Thyroid gland (tissue), 4 donors: ENCODE results near the gene PPM1L. TPM values are rescaled to one million over a fixed set of nuclear protein-coding genes. Genes with fewer than 3 reads are reported as not detected.
"Not testable (repeated sequence)": the region's sequence is repeated elsewhere in the genome, so short reads cannot be mapped to it uniquely, and the experiment has no call there.

ENCODE experiments used
- DNase-seq, 2 donors: peaks; one replicate each; pipeline ENCODE4 v3.0.0-alpha.2; 2019
- H3K27ac ChIP-seq, 3 donors: fragments of 200-600 bp; sonication (generic); 1 replicate in 2 of 3; 2 replicates in 1 of 3; pipeline ENCODE4 v1.5.1; 2016 to 2019; ENCODE audit warnings: mild to moderate bottlenecking in 1 of 3, moderate library complexity in 1 of 3
- H3K27me3 ChIP-seq: fragments of 200-600 bp; sonication (generic); one replicate; pipeline ENCODE4 v1.5.1; 2019
- H3K36me3 ChIP-seq, 2 donors: fragments of 200-600 bp; sonication (generic); one replicate each; pipeline ENCODE4 v1.5.1; 2016 to 2019
- H3K4me1 ChIP-seq, 2 donors: fragments of 200-600 bp; sonication (generic); one replicate each; pipeline ENCODE4 v1.5.1; 2017 to 2019
- H3K4me3 ChIP-seq, 3 donors: fragments of 200-600 bp; sonication (generic); replicated peaks in 1 of 3; 1 replicate in 2 of 3; 2 replicates in 1 of 3; pipeline ENCODE4 v1.5.1; 2016; ENCODE audit warnings: mild to moderate bottlenecking in 1 of 3
- H3K9me3 ChIP-seq: fragments of 200-600 bp; sonication (generic); one replicate; pipeline ENCODE4 v1.5.1; 2017
- POLR2A ChIP-seq, 2 donors: fragments of 450-650 bp; IDR thresholded peaks; one replicate each; pipeline ENCODE4 v1.6.1; 2017; ENCODE audit warnings: antibody characterized with exemption in 2 of 2, mild to moderate bottlenecking in 2 of 2, moderate library complexity in 1 of 2
- WGBS, 2 donors: methylation state at CpG; one replicate each; pipeline ENCODE4 v1.1.5; 2017; 5-methylcytosine and 5-hydroxymethylcytosine counted together
- intact Hi-C: fragments of 100-400 bp; cut with DNase I; formaldehyde crosslinking; loops from one replicate; pipeline ENCODE4 v1.15.1; 2023
- total RNA-seq, 4 donors: library from RNA; depleted of rRNA; stranded (reverse); fragments of >200 nt; gene quantifications; one replicate each; pipeline ENCODE4 v1.2.3, GENCODE V29; 2016
- TF ChIP-seq, protein P1 (sequence below), 6 experiments: fragments of 200-600 bp in 3 of 6; fragments of 450-650 bp in 3 of 6; sonication (generic) in 3 of 6; IDR thresholded peaks; one replicate each; pipeline ENCODE4 v1.5.1; 2016 to 2019; ENCODE audit warnings: antibody characterized with exemption in 6 of 6, mild to moderate bottlenecking in 2 of 6, inconsistent platforms in 1 of 6, moderate library complexity in 1 of 6

Gene PPM1L
- total RNA-seq, 4 donors from 2014 or later = 47.2 to 77.4 (median 50.4) TPM

DNA sequence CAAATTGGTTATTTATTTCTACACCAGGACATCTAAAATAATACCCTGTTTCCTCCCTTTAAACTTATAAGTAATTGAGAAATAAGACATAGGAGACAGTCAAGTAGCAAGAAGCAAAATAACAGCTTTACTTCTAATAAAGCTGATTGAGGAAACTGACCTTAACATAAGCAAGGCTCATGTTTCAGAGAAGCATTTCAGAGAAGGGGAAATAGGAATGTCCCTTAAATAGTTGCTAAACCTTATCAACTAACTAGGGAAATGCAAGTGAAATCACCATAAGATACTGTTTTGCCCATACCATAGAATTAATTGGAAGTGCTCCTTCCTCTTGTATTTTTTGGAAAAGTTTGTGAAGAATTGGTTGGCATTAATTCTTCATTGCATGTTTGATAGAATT is 264.2 kb downstream of the PPM1L start:
- no peaks in the 10 kb centered on the region for H3K9me3 ChIP-seq
- intact Hi-C loops = no loop called here
- H3K36me3 ChIP-seq = no peaks in the 10 kb centered on the region
- TF ChIP-seq POLR2A (IDR thresholded peaks at IDR 0.05) = no peak
- TF ChIP-seq, protein P1, sequence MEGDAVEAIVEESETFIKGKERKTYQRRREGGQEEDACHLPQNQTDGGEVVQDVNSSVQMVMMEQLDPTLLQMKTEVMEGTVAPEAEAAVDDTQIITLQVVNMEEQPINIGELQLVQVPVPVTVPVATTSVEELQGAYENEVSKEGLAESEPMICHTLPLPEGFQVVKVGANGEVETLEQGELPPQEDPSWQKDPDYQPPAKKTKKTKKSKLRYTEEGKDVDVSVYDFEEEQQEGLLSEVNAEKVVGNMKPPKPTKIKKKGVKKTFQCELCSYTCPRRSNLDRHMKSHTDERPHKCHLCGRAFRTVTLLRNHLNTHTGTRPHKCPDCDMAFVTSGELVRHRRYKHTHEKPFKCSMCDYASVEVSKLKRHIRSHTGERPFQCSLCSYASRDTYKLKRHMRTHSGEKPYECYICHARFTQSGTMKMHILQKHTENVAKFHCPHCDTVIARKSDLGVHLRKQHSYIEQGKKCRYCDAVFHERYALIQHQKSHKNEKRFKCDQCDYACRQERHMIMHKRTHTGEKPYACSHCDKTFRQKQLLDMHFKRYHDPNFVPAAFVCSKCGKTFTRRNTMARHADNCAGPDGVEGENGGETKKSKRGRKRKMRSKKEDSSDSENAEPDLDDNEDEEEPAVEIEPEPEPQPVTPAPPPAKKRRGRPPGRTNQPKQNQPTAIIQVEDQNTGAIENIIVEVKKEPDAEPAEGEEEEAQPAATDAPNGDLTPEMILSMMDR (IDR thresholded peaks at IDR 0.05) = no peak
- no peak overlapping the region for H3K4me3 ChIP-seq
- H3K4me1 ChIP-seq = peaks cover 0 to 13% of the 10 kb centered on the region in 2 donors
- DNase-seq = no peak
- H3K27ac ChIP-seq = no peak overlapping the region
- no peaks in the 10 kb centered on the region for H3K27me3 ChIP-seq

DNA sequence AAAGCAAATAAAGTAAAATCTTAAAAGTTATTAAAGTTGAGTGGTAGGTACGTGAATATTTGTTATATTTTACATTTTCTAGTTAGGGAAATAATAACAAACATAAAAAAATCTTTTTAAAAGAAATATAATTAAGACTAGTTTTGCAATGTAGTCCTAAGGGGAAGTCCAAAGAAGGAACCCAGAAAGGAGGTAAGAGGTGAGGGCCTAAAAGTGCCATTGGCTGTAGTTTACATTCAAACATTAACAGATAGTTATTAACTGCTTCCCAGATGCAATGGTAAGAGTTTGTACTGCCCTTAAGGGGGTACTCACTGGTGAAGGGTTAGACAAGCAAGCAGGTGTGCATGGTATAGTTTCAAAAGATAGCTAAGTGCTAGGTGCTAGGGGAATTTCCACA is 269.9 kb downstream of the PPM1L start:
- Histone ChIP-seq H3K9me3 (no peaks in the 10 kb centered on the region), H3K4me1 (no peaks in the 10 kb centered on the region), H3K27me3 (no peaks in the 10 kb centered on the region), H3K27ac (no peak overlapping the region), H3K4me3 (no peak overlapping the region), H3K36me3 (no peaks in the 10 kb centered on the region)
- intact Hi-C loops = no loop called here
- 46 to 95% methylated on average over 1 of the region's 1 CpG for WGBS, 2 donors
- TF ChIP-seq, protein P1 (IDR thresholded peaks at IDR 0.05) = no peak
- TF ChIP-seq POLR2A (IDR thresholded peaks at IDR 0.05) = no peak
- DNase-seq = no peak

DNA sequence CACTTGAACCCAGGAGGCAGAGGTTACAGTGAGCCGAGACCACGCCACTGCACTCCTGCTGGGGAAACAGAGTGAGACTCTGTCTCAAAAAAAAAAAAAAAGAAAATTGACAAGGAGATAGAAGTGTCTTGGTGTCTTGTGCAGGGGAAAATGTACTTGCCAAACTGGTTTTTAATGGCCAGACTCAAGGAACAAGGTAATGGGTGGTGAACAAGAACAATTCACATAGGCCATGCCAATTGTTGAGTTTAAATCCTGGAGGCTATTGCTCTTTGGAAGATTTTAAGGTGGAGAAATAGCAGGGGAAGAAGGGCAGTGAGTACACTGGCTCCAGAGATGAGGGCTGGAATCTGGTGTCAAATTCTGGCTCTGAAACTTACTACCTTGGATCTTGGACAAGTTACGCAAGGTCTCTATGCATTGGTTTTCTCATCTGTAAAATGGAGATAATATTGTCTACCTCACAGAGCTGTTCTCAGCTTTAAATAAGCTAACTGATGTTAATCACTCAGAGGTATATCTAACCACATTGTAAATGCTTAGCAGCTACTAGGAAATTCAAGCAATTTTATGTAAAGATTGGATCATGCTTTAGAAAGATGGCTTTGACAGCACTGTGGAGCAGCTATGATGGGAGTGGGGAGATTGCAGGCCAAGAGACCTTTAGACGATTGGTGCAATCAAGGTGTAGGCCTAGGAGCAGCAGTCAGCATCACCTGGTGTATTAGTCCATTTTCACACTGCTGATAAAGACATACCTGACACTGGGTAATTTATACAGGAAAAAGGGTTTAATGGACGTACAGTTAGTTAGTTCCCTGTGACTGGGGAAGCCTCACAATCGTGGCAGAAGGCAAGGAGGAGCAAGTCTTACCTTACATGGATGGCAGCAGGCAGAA is 270.8 kb downstream of the PPM1L start:
- intact Hi-C loops = no loop called here
- 77 to 91% methylated on average over 6 of the region's 6 CpGs for whole genome bisulfite sequencing, 2 donors
- Histone ChIP-seq H3K27ac (no peak overlapping the region), H3K36me3 (no peaks in the 10 kb centered on the region), H3K4me1 (no peaks in the 10 kb centered on the region), H3K4me3 (no peak overlapping the region), H3K9me3 (no peaks in the 10 kb centered on the region), H3K27me3 (no peaks in the 10 kb centered on the region)
- DNase-seq = no peak
- TF ChIP-seq, protein P1 (IDR thresholded peaks at IDR 0.05) = no peak
- no peak for TF ChIP-seq POLR2A (IDR thresholded peaks at IDR 0.05)

DNA sequence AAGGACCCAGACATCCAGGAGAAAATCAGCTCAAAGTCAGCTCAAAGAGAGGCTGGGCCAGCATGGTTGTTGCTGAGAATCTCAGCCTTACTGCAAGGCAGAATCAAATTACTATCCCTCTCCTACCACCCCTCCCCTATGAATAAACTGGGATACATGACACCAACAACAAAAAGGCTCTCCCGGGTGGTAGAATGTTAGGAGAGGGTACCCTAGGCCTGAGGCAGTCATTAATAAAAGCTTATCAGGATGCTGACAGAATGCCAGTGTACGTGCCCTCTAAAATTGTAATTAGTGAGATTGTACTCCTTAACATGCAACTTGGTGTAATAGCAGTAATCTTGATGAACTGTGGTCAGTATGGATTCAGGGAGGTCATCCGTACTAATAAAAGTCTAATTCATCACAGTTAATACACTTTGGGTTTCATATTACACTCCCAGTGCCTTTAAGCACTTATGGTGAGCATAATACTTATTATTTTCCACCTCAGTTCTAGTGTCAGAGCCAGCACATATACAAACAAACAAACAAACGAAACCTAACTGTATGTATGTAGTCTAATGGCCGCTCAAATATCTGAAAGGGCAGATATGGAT is 272.6 kb downstream of the PPM1L start:
- H3K36me3 ChIP-seq = no peaks in the 10 kb centered on the region
- no peaks in the 10 kb centered on the region for H3K9me3 ChIP-seq
- H3K4me3 ChIP-seq = no peak overlapping the region
- DNase-seq = no peak
- WGBS, 2 donors = 82 to 92% methylated on average over 5 of the region's 5 CpGs
- no peak overlapping the region for H3K27ac ChIP-seq
- no peaks in the 10 kb centered on the region for H3K4me1 ChIP-seq
- no peak for TF ChIP-seq POLR2A (IDR thresholded peaks at IDR 0.05)
- TF ChIP-seq, protein P1 (IDR thresholded peaks at IDR 0.05) = no peak
- H3K27me3 ChIP-seq = no peaks in the 10 kb centered on the region
- intact Hi-C loops = no loop called here

DNA sequence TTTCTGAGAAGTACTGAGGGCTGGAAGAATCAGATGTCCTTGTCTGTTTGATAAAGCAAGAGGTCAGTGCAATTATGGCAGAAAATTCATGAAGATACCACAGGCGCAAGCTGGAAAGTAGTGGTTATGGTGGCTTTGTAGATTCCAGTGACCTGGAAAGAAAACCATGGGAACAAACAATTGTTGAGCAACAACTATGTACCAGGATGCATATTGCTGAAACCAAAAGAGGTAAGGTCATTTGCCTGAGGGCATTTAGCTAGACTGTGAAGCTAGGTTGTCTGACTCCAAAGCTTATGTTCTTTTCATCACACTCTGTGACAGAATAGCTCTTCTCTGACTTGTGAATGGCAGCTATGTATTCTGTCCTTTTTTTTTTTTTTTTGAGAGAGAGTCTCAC is 275.1 kb downstream of the PPM1L start:
- TF ChIP-seq, protein P1 (IDR thresholded peaks at IDR 0.05) = no peak
- TF ChIP-seq POLR2A (IDR thresholded peaks at IDR 0.05) = no peak
- Histone ChIP-seq H3K36me3 (no peaks in the 10 kb centered on the region), H3K27ac (no peak overlapping the region), H3K4me1 (no peaks in the 10 kb centered on the region), H3K9me3 (no peaks in the 10 kb centered on the region), H3K27me3 (no peaks in the 10 kb centered on the region), H3K4me3 (no peak overlapping the region)
- intact Hi-C loops = no loop called here
- 100% methylated on average over 1 of the region's 1 CpG for WGBS, 2 donors
- no peak for DNase-seq

DNA sequence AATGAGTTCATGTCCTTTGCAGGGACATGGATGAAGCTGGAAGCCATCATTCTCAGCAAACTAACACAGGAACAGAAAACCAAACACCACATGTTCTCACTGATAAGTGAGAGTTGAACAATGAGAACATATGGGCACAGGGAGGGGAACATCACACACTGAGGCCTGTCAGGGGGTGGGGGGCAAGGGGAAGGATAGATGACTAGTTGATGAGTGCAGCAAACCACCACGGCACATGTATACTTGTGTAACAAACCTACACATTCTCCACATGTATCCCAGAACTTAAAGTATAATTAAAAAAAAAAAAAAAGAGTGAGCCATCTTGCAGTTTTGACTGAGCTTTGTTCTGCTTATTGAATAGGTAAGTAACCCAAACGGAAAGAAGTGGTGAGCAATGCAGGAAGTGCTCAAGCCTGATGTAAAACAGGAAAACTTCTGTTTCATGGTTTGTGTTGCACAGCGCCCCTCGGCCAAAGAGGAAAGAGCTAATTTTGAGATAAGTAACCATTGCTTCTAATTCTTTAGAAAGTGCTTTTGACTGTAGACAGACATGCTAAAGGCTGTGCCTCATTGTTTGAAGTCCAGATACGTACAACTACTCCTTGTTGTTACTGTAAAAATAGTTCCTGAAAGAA is 279.0 kb downstream of the PPM1L start:
- H3K36me3 ChIP-seq, H3K27me3 ChIP-seq, intact Hi-C loops, H3K4me3 ChIP-seq, DNase-seq, H3K27ac ChIP-seq, H3K9me3 ChIP-seq, H3K4me1 ChIP-seq: not testable (repeated sequence)
- WGBS, 2 donors = 44 to 52% methylated on average over 5 of the region's 5 CpGs
